Measurements from ENCODE around the gene LPP. TPM values are rescaled to one million over a fixed set of nuclear protein-coding genes. Genes with fewer than 3 reads are reported as not detected.

LPP gene
- total RNA-seq, 1 experiment from 2014 or later: 120 TPM

DNA sequence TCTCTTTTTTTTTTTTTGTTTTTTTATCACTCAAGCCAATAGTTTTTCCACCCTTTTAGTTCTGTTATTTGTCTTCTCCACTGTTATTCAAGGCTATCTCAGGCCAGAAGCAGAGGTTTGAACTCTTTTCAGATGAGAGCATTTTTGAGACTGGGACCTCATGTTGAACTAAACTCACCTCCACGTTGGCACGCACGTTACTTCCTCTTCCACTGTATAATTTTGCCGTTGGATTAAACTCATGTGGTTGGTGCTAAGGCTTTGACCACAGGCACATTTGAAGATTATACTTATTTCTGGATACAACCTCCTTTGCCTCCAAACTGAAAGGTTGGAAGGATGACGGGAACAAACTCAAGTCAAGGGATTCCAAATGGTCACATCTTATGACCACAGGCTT lies 516.5 kb downstream of the LPP start:
- peaks cover 18% of the 10 kb centered on the region for H3K9me3 Mint-ChIP-seq (ENCODE audit: unreplicated experiment)
- intact Hi-C loops (cut with micrococcal nuclease; ENCODE audit: unreplicated experiment): loop anchor here (5.0 to 10.0 kb wide), 3 partner anchors 257 to 926 kb away; partner anchors contain the start of gene BCL6
- peaks cover 28% of the 10 kb centered on the region for H3K36me3 Mint-ChIP-seq (ENCODE audit: insufficient read depth, unreplicated experiment)
- Histone ChIP-seq H3K9me3 (no peaks in the 10 kb centered on the region), H3K4me1 (peaks cover 35% of the 10 kb centered on the region), H3K36me3 (ENCODE audit: control insufficient read depth, insufficient read depth, low read length) (no peaks in the 10 kb centered on the region), H3K27me3 (replicated peaks; ENCODE audit: control insufficient read depth, insufficient read depth, low read length) (no peaks in the 10 kb centered on the region), H3K4me3 (ENCODE audit: low read depth, low read length) (no peak overlapping the region)
- POLR2A ChIA-PET: no interaction called here
- no peak overlapping the region for H3K4me3 Mint-ChIP-seq (ENCODE audit: unreplicated experiment)
- H3K27ac Mint-ChIP-seq (ENCODE audit: unreplicated experiment): no peak overlapping the region
- no peaks in the 10 kb centered on the region for H3K27me3 Mint-ChIP-seq (ENCODE audit: insufficient read depth, unreplicated experiment)
- TF ChIP-seq, protein P1, sequence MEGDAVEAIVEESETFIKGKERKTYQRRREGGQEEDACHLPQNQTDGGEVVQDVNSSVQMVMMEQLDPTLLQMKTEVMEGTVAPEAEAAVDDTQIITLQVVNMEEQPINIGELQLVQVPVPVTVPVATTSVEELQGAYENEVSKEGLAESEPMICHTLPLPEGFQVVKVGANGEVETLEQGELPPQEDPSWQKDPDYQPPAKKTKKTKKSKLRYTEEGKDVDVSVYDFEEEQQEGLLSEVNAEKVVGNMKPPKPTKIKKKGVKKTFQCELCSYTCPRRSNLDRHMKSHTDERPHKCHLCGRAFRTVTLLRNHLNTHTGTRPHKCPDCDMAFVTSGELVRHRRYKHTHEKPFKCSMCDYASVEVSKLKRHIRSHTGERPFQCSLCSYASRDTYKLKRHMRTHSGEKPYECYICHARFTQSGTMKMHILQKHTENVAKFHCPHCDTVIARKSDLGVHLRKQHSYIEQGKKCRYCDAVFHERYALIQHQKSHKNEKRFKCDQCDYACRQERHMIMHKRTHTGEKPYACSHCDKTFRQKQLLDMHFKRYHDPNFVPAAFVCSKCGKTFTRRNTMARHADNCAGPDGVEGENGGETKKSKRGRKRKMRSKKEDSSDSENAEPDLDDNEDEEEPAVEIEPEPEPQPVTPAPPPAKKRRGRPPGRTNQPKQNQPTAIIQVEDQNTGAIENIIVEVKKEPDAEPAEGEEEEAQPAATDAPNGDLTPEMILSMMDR (IDR thresholded peaks at IDR 0.05; ENCODE audit: insufficient read depth in 1 of 2, low read depth in 1 of 2, low read length in 1 of 2, severe bottlenecking in 1 of 2, unreplicated experiment in 1 of 2): no peak
- peaks cover 24% of the 10 kb centered on the region for H3K4me1 Mint-ChIP-seq (ENCODE audit: low read depth, unreplicated experiment)
- no peak for DNase-seq
- BruUV-seq (replicated peaks): no TSS peak
- CTCF ChIA-PET: no interaction called here

DNA sequence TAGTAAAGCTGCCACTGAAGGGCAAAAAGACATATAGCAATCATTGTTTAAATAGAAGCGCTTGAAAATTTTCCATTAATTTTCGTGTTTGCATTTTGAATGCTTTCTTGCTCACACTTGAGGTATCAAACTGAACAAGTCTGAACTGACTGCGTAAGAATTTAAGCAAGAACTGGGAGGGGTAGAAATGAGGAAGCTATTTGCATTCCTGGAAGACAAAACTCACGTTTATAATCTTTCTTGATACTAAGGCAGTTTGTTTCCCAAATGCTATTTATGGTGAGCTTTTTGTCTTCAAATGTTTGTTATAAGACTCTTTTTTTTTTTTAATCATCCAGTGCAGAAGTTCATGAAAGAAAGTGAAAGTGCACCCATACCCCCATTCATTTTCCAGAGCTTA lies 518.0 kb downstream of the LPP start:
- Mint-ChIP-seq H3K27ac (ENCODE audit: unreplicated experiment) (no peak overlapping the region), H3K36me3 (ENCODE audit: insufficient read depth, unreplicated experiment) (peaks cover 22% of the 10 kb centered on the region), H3K4me3 (ENCODE audit: unreplicated experiment) (no peak overlapping the region), H3K4me1 (ENCODE audit: low read depth, unreplicated experiment) (peaks cover 24% of the 10 kb centered on the region), H3K9me3 (ENCODE audit: unreplicated experiment) (peaks cover 18% of the 10 kb centered on the region), H3K27me3 (ENCODE audit: insufficient read depth, unreplicated experiment) (no peaks in the 10 kb centered on the region)
- no peak for DNase-seq
- Histone ChIP-seq H3K27me3 (replicated peaks; ENCODE audit: control insufficient read depth, insufficient read depth, low read length) (no peaks in the 10 kb centered on the region), H3K4me3 (ENCODE audit: low read depth, low read length) (no peak overlapping the region), H3K9me3 (no peaks in the 10 kb centered on the region), H3K4me1 (peaks cover 35% of the 10 kb centered on the region), H3K36me3 (ENCODE audit: control insufficient read depth, insufficient read depth, low read length) (no peaks in the 10 kb centered on the region)
- no TSS peak for BruUV-seq (replicated peaks)
- CTCF ChIA-PET: no interaction called here
- intact Hi-C loops (cut with micrococcal nuclease; ENCODE audit: unreplicated experiment): loop anchor here (5.0 to 10.0 kb wide), 3 partner anchors 255 to 927 kb away; partner anchors contain the start of gene BCL6
- POLR2A ChIA-PET: no interaction called here
- TF ChIP-seq, protein P1 (IDR thresholded peaks at IDR 0.05; ENCODE audit: insufficient read depth in 1 of 2, low read depth in 1 of 2, low read length in 1 of 2, severe bottlenecking in 1 of 2, unreplicated experiment in 1 of 2): no peak

DNA sequence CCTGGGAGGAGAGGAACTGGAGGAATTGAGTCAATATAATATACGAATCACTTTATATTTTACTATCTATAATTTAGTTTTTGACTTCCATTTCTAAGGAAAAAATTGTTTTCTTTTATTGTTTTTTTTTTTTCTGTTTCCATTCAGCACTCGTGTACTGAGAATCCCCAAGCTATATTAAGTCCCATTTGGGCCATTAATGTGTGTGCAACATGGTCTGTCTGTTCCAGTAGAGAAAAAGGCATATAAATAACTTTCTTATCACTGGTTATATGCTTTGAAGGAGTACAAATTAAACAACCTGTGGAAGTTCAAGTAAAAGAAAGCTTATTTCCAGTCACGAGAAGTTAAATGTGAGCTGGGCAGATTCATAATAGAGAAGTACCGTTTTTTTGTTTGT lies 518.9 kb downstream of the LPP start:
- POLR2A ChIA-PET: interaction anchor here (0.6 kb wide), 1 partner anchor 116 kb away, joined by 3 read pairs; no protein-coding TSS in a partner anchor
- H3K27ac Mint-ChIP-seq (ENCODE audit: unreplicated experiment): no peak overlapping the region
- no peak overlapping the region for H3K4me3 Mint-ChIP-seq (ENCODE audit: unreplicated experiment)

More for the DNA sequence above, 518.9 kb downstream of the LPP start:
- intact Hi-C loops (cut with micrococcal nuclease; ENCODE audit: unreplicated experiment): loop anchor here (5.0 to 10.0 kb wide), 3 partner anchors 254 to 928 kb away; partner anchors contain the start of gene BCL6
- peaks cover 35% of the 10 kb centered on the region for H3K4me1 ChIP-seq
- no peaks in the 10 kb centered on the region for H3K36me3 ChIP-seq (ENCODE audit: control insufficient read depth, insufficient read depth, low read length)
- H3K27me3 ChIP-seq (replicated peaks; ENCODE audit: control insufficient read depth, insufficient read depth, low read length): no peaks in the 10 kb centered on the region
- H3K36me3 Mint-ChIP-seq (ENCODE audit: insufficient read depth, unreplicated experiment): peaks cover 17% of the 10 kb centered on the region
- BruUV-seq (replicated peaks): no TSS peak
- H3K9me3 Mint-ChIP-seq (ENCODE audit: unreplicated experiment): peaks cover 18% of the 10 kb centered on the region
- TF ChIP-seq, protein P1 (IDR thresholded peaks at IDR 0.05; ENCODE audit: insufficient read depth in 1 of 2, low read depth in 1 of 2, low read length in 1 of 2, severe bottlenecking in 1 of 2, unreplicated experiment in 1 of 2): no peak
- H3K27me3 Mint-ChIP-seq (ENCODE audit: insufficient read depth, unreplicated experiment): no peaks in the 10 kb centered on the region
- CTCF ChIA-PET: no interaction called here
- H3K4me3 ChIP-seq (ENCODE audit: low read depth, low read length): no peak overlapping the region
- no peaks in the 10 kb centered on the region for H3K9me3 ChIP-seq
- DNase-seq: no peak
- peaks cover 24% of the 10 kb centered on the region for H3K4me1 Mint-ChIP-seq (ENCODE audit: low read depth, unreplicated experiment)

Measured in Caco-2 (cell line).